K562 (cell line): ENCODE results near the gene RERE. TPM values are rescaled to one million over a fixed set of nuclear protein-coding genes. Genes with fewer than 3 reads are reported as not detected.
A peak's percentile ranks its signal among the peaks of the same experiment; 100 is the strongest.

Source experiments
- ATAC-seq: fragments of 200-7000 bp; cut with Tn5 transposase; 3 replicates; pipeline ENCODE4 v1.9.1; 2020; ENCODE audit warnings: moderate library complexity
- BruUV-seq: library from RNA; stranded (reverse); fragments of 400-500 nt; replicated peaks from 2 replicates; lab custom pipeline; 2021; lab: Mats Ljungman, UMichigan
- CTCF ChIA-PET: fragments of 300-600 bp; formaldehyde crosslinking; extraction: SDS; loops from one replicate; lab custom pipeline; 2021; ENCODE audit warnings: low intra/inter-chr PET ratio; lab: Yijun Ruan, JAX
- POLR2A ChIA-PET: fragments of 300-600, 350-650 bp; sonication (Branson Sonifier 250); formaldehyde crosslinking; extraction: SDS; loops from one replicate; lab custom pipeline; 2021; ENCODE audit warnings: antibody characterized with exemption, inconsistent platforms; lab: Yijun Ruan, JAX
- DNase-seq, 4 experiments: peaks; one replicate each; pipeline versions ENCODE4 v3.0.0 to v3.0.0-alpha.2; 2011 to 2018; ENCODE audit warnings: low spot score in 3 of 4, mixed read lengths in 3 of 4; ENCODE audit errors: extremely low read depth in 1 of 4
- FAIRE-seq: peaks from 2 replicates; lab custom pipeline; 2011; peaks lifted over from hg19 to GRCh38; lab: Jason Lieb, UNC
- H2AFZ ChIP-seq: 2 replicates; pipeline ENCODE4 v1.6.0; 2011; ENCODE audit warnings: low read depth, low read length, control low read depth, inconsistent platforms
- H3K27ac ChIP-seq: fragments of 200-600 bp; 3 replicates; pipeline ENCODE4 v1.8.0; 2011; ENCODE audit warnings: low read depth, mild to moderate bottlenecking, control low read depth, inconsistent platforms, low read length, moderate library complexity, mixed read lengths; ENCODE audit errors: extremely low read depth
- H3K27me3 ChIP-seq, 2 experiments: fragments of 300-600 bp in 1 of 2; 2 replicates in 1 of 2; 3 replicates in 1 of 2; pipeline versions ENCODE4 v1.6.0 to v1.8.0; 2011; ENCODE audit warnings: inconsistent platforms in 2 of 2, low read length in 2 of 2, mild to moderate bottlenecking in 1 of 2, mixed read lengths in 1 of 2, moderate library complexity in 1 of 2; ENCODE audit not compliant: control insufficient read depth in 2 of 2, insufficient read depth in 2 of 2
- H3K36me3 ChIP-seq: fragments of 300-600 bp; 3 replicates; pipeline ENCODE4 v1.8.0; 2011; ENCODE audit warnings: mild to moderate bottlenecking, low read length, inconsistent platforms; ENCODE audit not compliant: control insufficient read depth, insufficient read depth
- H3K4me1 ChIP-seq, 2 experiments: fragments of 200-600 bp in 1 of 2; replicated peaks in 1 of 2; 2 replicates in 1 of 2; 3 replicates in 1 of 2; pipeline versions ENCODE4 v1.5.1 to v1.8.0; 2011; ENCODE audit warnings: inconsistent platforms in 2 of 2, low read length in 2 of 2, mild to moderate bottlenecking in 1 of 2, mixed read lengths in 1 of 2, moderate library complexity in 1 of 2; ENCODE audit not compliant: control insufficient read depth in 2 of 2, insufficient read depth in 2 of 2
- H3K4me2 ChIP-seq: 2 replicates; pipeline ENCODE4 v1.6.1; 2011; ENCODE audit warnings: low read length, control low read depth, inconsistent platforms, mixed read lengths; ENCODE audit not compliant: insufficient read depth
- H3K4me3 ChIP-seq: fragments of 200-600 bp; sonication (generic), shearing (Covaris generic); 2 replicates; pipeline ENCODE4 v1.5.1; 2016; ENCODE audit warnings: control low read depth, inconsistent platforms
- H3K79me2 ChIP-seq: fragments of 200-600 bp; 3 replicates; pipeline ENCODE4 v1.8.0; 2011; ENCODE audit warnings: low read length, inconsistent platforms; ENCODE audit not compliant: control insufficient read depth, insufficient read depth
- H3K9ac ChIP-seq, 2 experiments: 2 replicates each; pipeline versions ENCODE4 v1.6.0 to v1.6.1; 2011; ENCODE audit warnings: low read depth in 2 of 2, low read length in 2 of 2, control low read depth in 1 of 2, inconsistent platforms in 1 of 2, mild to moderate bottlenecking in 1 of 2, mixed read lengths in 1 of 2; ENCODE audit not compliant: insufficient read depth in 1 of 2
- H3K9me1 ChIP-seq: one replicate; pipeline ENCODE4 v1.6.0; 2011; ENCODE audit warnings: inconsistent platforms, mild to moderate bottlenecking, low read length, moderate library complexity; ENCODE audit not compliant: control insufficient read depth, insufficient read depth
- H3K9me3 ChIP-seq: replicated peaks from 2 replicates; pipeline ENCODE4 v1.5.1; 2011; ENCODE audit warnings: low read depth, low read length, inconsistent platforms; ENCODE audit not compliant: control insufficient read depth, insufficient read depth
- H4K20me1 ChIP-seq: replicated peaks from 2 replicates; pipeline ENCODE4 v1.6.1; 2011; ENCODE audit warnings: low read length, inconsistent platforms, mixed read lengths; ENCODE audit not compliant: control insufficient read depth, insufficient read depth
- ADNP ChIP-seq: fragments of 200-800 bp; sonication (Bioruptor generic); IDR thresholded peaks from 2 replicates; pipeline ENCODE4 v1.6.1; 2016; ENCODE audit warnings: missing genetic modification characterization, missing compliant biosample characterization
- HOXB6 ChIP-seq: fragments of 250-450 bp; sonication (Bioruptor Pico); IDR thresholded peaks from 2 replicates; pipeline ENCODE4 v1.5.1; 2022; ENCODE audit warnings: mild to moderate bottlenecking, borderline replicate concordance
- REST ChIP-seq, 2 experiments: fragments of 450-650 bp; formaldehyde crosslinking in 1 of 2; IDR thresholded peaks; 2 replicates each; pipeline versions ENCODE4 v1.4.0 to v1.6.1; 2014 to 2020; ENCODE audit warnings: mild to moderate bottlenecking in 2 of 2, borderline replicate concordance in 1 of 2, low read depth in 1 of 2
- ZNF282 ChIP-seq: sonication (generic); formaldehyde crosslinking; IDR thresholded peaks from 2 replicates; pipeline ENCODE4 v1.8.1; 2023; ENCODE audit warnings: missing genetic modification reagents
- ZNF592 ChIP-seq: fragments of 450-650 bp; IDR thresholded peaks from 2 replicates; pipeline ENCODE4 v1.6.1; 2017; ENCODE audit warnings: antibody characterized with exemption, mild to moderate bottlenecking
- WGBS: fragments of 100-300 bp; shearing (Covaris generic); methylation state at CpG from one replicate; pipeline ENCODE4 v1.1.6; 2016; ENCODE audit warnings: low coverage, mixed read lengths; ENCODE audit not compliant: insufficient coverage; ENCODE audit errors: missing lambda C conversion rate; 5-methylcytosine and 5-hydroxymethylcytosine counted together
- in situ Hi-C: fragments of 300-500 bp; cut with MboI; formaldehyde crosslinking; loops from 4 replicates; pipeline ENCODE4 v1.15.0; 2018; ENCODE audit warnings: inconsistent platforms, mixed read lengths
- intact Hi-C: fragments of 100-400 bp; cut with micrococcal nuclease; formaldehyde crosslinking; loops from 2 replicates; pipeline ENCODE4 v1.14.2; 2022
- polyA plus RNA-seq, 8 experiments: library from polyadenylated mRNA; depleted of rRNA in 4 of 8; stranded (reverse) in 5 of 8; unstranded in 3 of 8; fragments of >200 nt; fragmentation: Nextera tagmentation in 2 of 8; fragmentation: Illumina TruSeq in 1 of 8; extraction: Ambion mirVana in 2 of 8; extraction: Trizol in 1 of 8; gene quantifications; 2 replicates each; pipeline versions ENCODE4 v1.2.1 to v1.2.3, GENCODE V29; 2011 to 2014; ENCODE audit warnings: inconsistent platforms in 1 of 8, missing spikeins in 1 of 8
- total RNA-seq, 7 experiments: library from RNA; depleted of rRNA in 6 of 7; stranded (reverse); fragments of >200 nt in 6 of 7; fragmentation: Illumina TruSeq in 2 of 7; extraction: Trizol in 2 of 7; gene quantifications; 2 replicates each; pipeline versions ENCODE4 v1.2.1 to v1.2.3, GENCODE V29; 2011 to 2021; ENCODE audit warnings: low replicate concordance in 1 of 7

The RERE gene
- total and polyA plus RNA-seq, 9 of the 15 experiments (the other 6 are each of a cell fraction or from before 2014, with no cell fraction given): 3.0 to 51.5 (median 13.4) TPM

GRCh38 chr1:8560611-8561544 is 256.6 kb downstream of the RERE start:
- H3K4me3 ChIP-seq: no peak overlapping the region
- no peaks in the 10 kb centered on the region for H3K9me3 ChIP-seq
- H3K9me1 ChIP-seq: no peaks in the 10 kb centered on the region
- H3K79me2 ChIP-seq: peaks cover 21% of the 10 kb centered on the region
- H3K4me2 ChIP-seq: no peak overlapping the region
- H3K9ac ChIP-seq: no peak overlapping the region
- H3K27me3 ChIP-seq: no peaks in the 10 kb centered on the region
- ChIA-PET POLR2A (interaction anchor here (0.8 to 1.4 kb wide), 3 partner anchors 9 to 1535 kb away, joined by 3 read pairs; no protein-coding TSS in a partner anchor), CTCF (interaction anchor here (1.1 to 4.9 kb wide), 6 partner anchors 110 to 299 kb away, joined by 3 to 53 read pairs (median 14); no protein-coding TSS in a partner anchor)
- no peak overlapping the region for H2AFZ ChIP-seq
- FAIRE-seq: peak; percentile 88
- peak; percentile 80 for ATAC-seq
- DNase-seq: peak; percentile 52 to 69 (median 55)
- intact Hi-C loops: loop anchor here (1.0 kb wide), 3 partner anchors 110 to 288 kb away; no protein-coding TSS in a partner anchor
- 8% methylated on average over 2 of the region's 2 CpGs for WGBS
- no peak overlapping the region for H3K27ac ChIP-seq
- H4K20me1 ChIP-seq: peaks cover 9% of the 10 kb centered on the region
- no TSS peak for BruUV-seq
- in situ Hi-C loops: loop anchor here (5.0 kb wide), 2 partner anchors 166 to 296 kb away; no protein-coding TSS in a partner anchor
- H3K4me1 ChIP-seq: peaks cover 0 to 19% of the 10 kb centered on the region in 2 experiments; a peak in 4 of 5 replicates
- H3K36me3 ChIP-seq: peaks cover 5% of the 10 kb centered on the region; the same call in 1 of the 3 replicates
- TF ChIP-seq ZNF282 (CRISPR knock-in tag) (no peak), HOXB6 (no peak), ADNP (tag) (no peak), REST (IDR thresholded peaks at IDR 0.05; ENCODE audit: borderline replicate concordance) (peak; percentile 93), REST (CRISPR knock-in tag; IDR thresholded peaks at IDR 0.05; ENCODE audit: low read depth) (no peak), ZNF592 (peak; percentile 48; the same call in 1 of the 2 replicates)
